H9 (cell line): ENCODE data around the gene MARS1. TPM values are rescaled to one million over a fixed set of nuclear protein-coding genes. Genes with fewer than 3 reads are reported as not detected.

Experiments used
- DNase-seq: peaks from one replicate; pipeline ENCODE4 v3.0.0-alpha.2; 2017
- H2AFZ ChIP-seq: one replicate; pipeline ENCODE4 v1.6.1; 2013; ENCODE audit warnings: mild to moderate bottlenecking, low read length, control low read depth, moderate library complexity
- H2AK5ac ChIP-seq: 2 replicates; pipeline ENCODE4 v1.6.1; 2013; ENCODE audit warnings: low read length, control low read depth, mixed read lengths; ENCODE audit not compliant: insufficient read length
- H2BK120ac ChIP-seq: one replicate; pipeline ENCODE4 v1.6.1; 2013; ENCODE audit warnings: low read depth, mild to moderate bottlenecking, low read length, control low read depth, inconsistent platforms; ENCODE audit not compliant: poor library complexity, severe bottlenecking
- H2BK12ac ChIP-seq: 2 replicates; pipeline ENCODE4 v1.6.1; 2013; ENCODE audit warnings: low read length, control low read depth, mixed read lengths, low read depth; ENCODE audit not compliant: insufficient read length
- H2BK15ac ChIP-seq: 2 replicates; pipeline ENCODE4 v1.6.1; 2013; ENCODE audit warnings: low read depth, low read length, control low read depth
- H2BK20ac ChIP-seq: one replicate; pipeline ENCODE4 v1.6.1; 2013; ENCODE audit warnings: low read depth, mild to moderate bottlenecking, low read length, control low read depth, inconsistent platforms; ENCODE audit not compliant: poor library complexity, severe bottlenecking
- H2BK5ac ChIP-seq: 2 replicates; pipeline ENCODE4 v1.6.1; 2013; ENCODE audit warnings: low read length, control low read depth, mixed read lengths; ENCODE audit not compliant: insufficient read length
- H3K14ac ChIP-seq: 2 replicates; pipeline ENCODE4 v1.6.1; 2013; ENCODE audit warnings: low read length, control low read depth; ENCODE audit not compliant: insufficient read depth
- H3K18ac ChIP-seq: 2 replicates; pipeline ENCODE4 v1.6.1; 2013; ENCODE audit warnings: low read depth, mild to moderate bottlenecking, mixed read lengths, low read length, control low read depth; ENCODE audit not compliant: insufficient read length
- H3K23ac ChIP-seq: 2 replicates; pipeline ENCODE4 v1.6.1; 2013; ENCODE audit warnings: low read length, control low read depth, mixed read lengths, low read depth; ENCODE audit not compliant: insufficient read length
- H3K23me2 ChIP-seq: 2 replicates; pipeline ENCODE4 v1.6.1; 2013; ENCODE audit warnings: low read depth, mild to moderate bottlenecking, mixed read lengths, low read length, control low read depth; ENCODE audit not compliant: insufficient read length, poor library complexity, severe bottlenecking
- H3K27ac ChIP-seq: 2 replicates; pipeline ENCODE4 v1.5.1; 2013; ENCODE audit warnings: low read length, control low read depth, mixed read lengths, low read depth; ENCODE audit not compliant: insufficient read length
- H3K27me3 ChIP-seq: 2 replicates; pipeline ENCODE4 v1.6.1; 2013; ENCODE audit warnings: low read length, control low read depth, inconsistent platforms; ENCODE audit not compliant: insufficient read depth
- H3K4ac ChIP-seq: 2 replicates; pipeline ENCODE4 v1.6.1; 2013; ENCODE audit warnings: low read depth, mild to moderate bottlenecking, control low read depth, inconsistent platforms, low read length, moderate library complexity
- H3K4me1 ChIP-seq: 2 replicates; pipeline ENCODE4 v1.6.1; 2013; ENCODE audit warnings: low read length, control low read depth, inconsistent platforms; ENCODE audit not compliant: insufficient read depth
- H3K4me2 ChIP-seq: 2 replicates; pipeline ENCODE4 v1.6.1; 2013; ENCODE audit warnings: low read length, control low read depth, mixed read lengths; ENCODE audit not compliant: insufficient read length, insufficient read depth
- H3K56ac ChIP-seq: 2 replicates; pipeline ENCODE4 v1.6.1; 2013; ENCODE audit warnings: low read depth, mild to moderate bottlenecking, mixed read lengths, low read length, control low read depth; ENCODE audit not compliant: insufficient read length
- H3K79me1 ChIP-seq: 2 replicates; pipeline ENCODE4 v1.6.1; 2013; ENCODE audit warnings: low read depth, mild to moderate bottlenecking, moderate library complexity, low read length, control low read depth, inconsistent platforms; ENCODE audit not compliant: insufficient read depth, poor library complexity, severe bottlenecking
- H3K79me2 ChIP-seq: 2 replicates; pipeline ENCODE4 v1.6.1; 2013; ENCODE audit warnings: low read length, control low read depth, inconsistent platforms; ENCODE audit not compliant: insufficient read depth
- H3K9ac ChIP-seq: 2 replicates; pipeline ENCODE4 v1.6.1; 2013; ENCODE audit warnings: low read length, control low read depth, mixed read lengths; ENCODE audit not compliant: insufficient read length; ENCODE audit errors: extremely low read depth
- H3K9me3 ChIP-seq: one replicate; pipeline ENCODE4 v1.6.1; 2013; ENCODE audit warnings: low read depth, low read length, inconsistent platforms; ENCODE audit not compliant: control insufficient read depth
- H3T11ph ChIP-seq: one replicate; pipeline ENCODE4 v1.6.1; 2013; ENCODE audit warnings: mild to moderate bottlenecking, low read length, control low read depth, inconsistent platforms
- H4K20me1 ChIP-seq: one replicate; pipeline ENCODE4 v1.6.1; 2013; ENCODE audit not compliant: control insufficient read depth, insufficient read length, insufficient read depth
- H4K5ac ChIP-seq: 2 replicates; pipeline ENCODE4 v1.6.1; 2013; ENCODE audit warnings: low read depth, mild to moderate bottlenecking, mixed read lengths, low read length, control low read depth; ENCODE audit not compliant: insufficient read length
- H4K8ac ChIP-seq: replicated peaks from 2 replicates; pipeline ENCODE4 v1.6.1; 2013; ENCODE audit warnings: low read length, control low read depth, mixed read lengths, low read depth; ENCODE audit not compliant: insufficient read length
- H4K91ac ChIP-seq: 2 replicates; pipeline ENCODE4 v1.6.1; 2013; ENCODE audit warnings: low read depth, mild to moderate bottlenecking, moderate library complexity, mixed read lengths, low read length, control low read depth; ENCODE audit not compliant: insufficient read length
- H3K27ac Mint-ChIP-seq, 3 experiments: 2 replicates in 2 of 3; 3 replicates in 1 of 3; pipeline ENCODE4 v1.8.0; 2020 to 2021; ENCODE audit warnings: mixed read lengths in 3 of 3, mild to moderate bottlenecking in 1 of 3, moderate library complexity in 1 of 3
- H3K27me3 Mint-ChIP-seq: 2 replicates; pipeline ENCODE4 v1.8.0; 2021; ENCODE audit warnings: low read depth, mild to moderate bottlenecking, moderate library complexity, mixed read lengths
- H3K36me3 Mint-ChIP-seq, 3 experiments: 2 replicates in 2 of 3; 3 replicates in 1 of 3; pipeline ENCODE4 v1.8.0; 2020 to 2021; ENCODE audit warnings: low read depth in 3 of 3, mixed read lengths in 3 of 3; ENCODE audit not compliant: insufficient read depth in 1 of 3
- H3K4me1 Mint-ChIP-seq, 2 experiments: 2 replicates each; pipeline ENCODE4 v1.8.0; 2020; ENCODE audit warnings: mixed read lengths in 2 of 2
- H3K4me3 Mint-ChIP-seq, 2 experiments: 2 replicates in 1 of 2; 3 replicates in 1 of 2; pipeline ENCODE4 v1.8.0; 2020 to 2021; ENCODE audit warnings: mild to moderate bottlenecking in 2 of 2, mixed read lengths in 2 of 2, moderate library complexity in 1 of 2
- H3K9me3 Mint-ChIP-seq, 2 experiments: 2 replicates in 1 of 2; 3 replicates in 1 of 2; pipeline ENCODE4 v1.8.0; 2020; ENCODE audit warnings: mild to moderate bottlenecking in 2 of 2, mixed read lengths in 2 of 2, moderate library complexity in 1 of 2
- CTCF ChIP-seq: fragments of 200-600 bp; sonication (generic); conservative IDR thresholded peaks from 3 replicates; pipeline ENCODE4 v1.8.0; 2021; ENCODE audit warnings: antibody characterized with exemption, mild to moderate bottlenecking
- WGBS: extraction: QIAGEN DNeasy Blood & Tissue Kit; methylation state at CpG from one replicate; pipeline ENCODE4 v1.1.7; 2013; ENCODE audit warnings: missing lambda C conversion rate, low lambda C conversion rate, mixed read lengths; ENCODE audit not compliant: insufficient read length; ENCODE audit errors: extremely low coverage; 5-methylcytosine and 5-hydroxymethylcytosine counted together
- total RNA-seq: library from RNA; stranded (reverse); gene quantifications from 2 replicates; pipeline ENCODE4 v1.2.1, GENCODE V29; 2021

MARS1 gene
- total RNA-seq, 1 experiment from 2014 or later, result 368 TPM

GRCh38 chr12:57545809-57546437, 58.1 kb downstream of the MARS1 start:
- H3K4ac ChIP-seq, result no peak overlapping the region
- peak overlapping the region; percentile 84 for H3K9ac ChIP-seq
- H3K4me1 Mint-ChIP-seq, result peaks cover 31 to 38% of the 10 kb centered on the region in 2 experiments
- H2BK5ac ChIP-seq, result no peak overlapping the region
- no peaks in the 10 kb centered on the region for H3K9me3 ChIP-seq
- no peak overlapping the region for H2AK5ac ChIP-seq
- peak overlapping the region; percentile 73 for H3K4me2 ChIP-seq
- H2BK12ac ChIP-seq, result no peak overlapping the region
- no peak for DNase-seq
- H3K4me1 ChIP-seq, result peaks cover 11% of the 10 kb centered on the region
- no peaks in the 10 kb centered on the region for H4K20me1 ChIP-seq
- TF ChIP-seq CTCF, result no peak
- H3K4me3 Mint-ChIP-seq, result peak overlapping the region; percentile 98 to 99
- no peak overlapping the region for H2AFZ ChIP-seq
- no peaks in the 10 kb centered on the region; the same call in 1 of the 2 replicates for H3K27me3 ChIP-seq
- H4K5ac ChIP-seq, result no peak overlapping the region
- H4K91ac ChIP-seq, result no peak overlapping the region
- no peaks in the 10 kb centered on the region; the same call in 1 of the 2 replicates for H3K79me2 ChIP-seq
- H3K23me2 ChIP-seq, result peaks cover 16% of the 10 kb centered on the region
- no peak overlapping the region for H2BK120ac ChIP-seq
- no peak overlapping the region for H3K56ac ChIP-seq
- peak overlapping the region in 1 of 3 experiments; percentile 51; a peak in 2 of 7 replicates for H3K27ac Mint-ChIP-seq
- no peak overlapping the region for H4K8ac ChIP-seq
- H3K27ac ChIP-seq, result no peak overlapping the region
- H3K23ac ChIP-seq, result no peak overlapping the region
- WGBS, result no CpG with 5 or more reads among the region's 15 CpGs
- no peak overlapping the region for H3T11ph ChIP-seq
- H3K79me1 ChIP-seq, result peaks cover 14% of the 10 kb centered on the region
- H2BK20ac ChIP-seq, result no peak overlapping the region
- H3K18ac ChIP-seq, result no peak overlapping the region
- no peaks in the 10 kb centered on the region for H3K9me3 Mint-ChIP-seq
- peaks cover 0 to 22% (median 13%) of the 10 kb centered on the region in 3 experiments; a peak in 5 of 7 replicates for H3K36me3 Mint-ChIP-seq
- H3K27me3 Mint-ChIP-seq, result peaks cover 22% of the 10 kb centered on the region
- H2BK15ac ChIP-seq, result no peak overlapping the region
- no peak overlapping the region for H3K14ac ChIP-seq
